Karpas-422 (cell line): ENCODE results near the gene PITPNC1. TPM values are rescaled to one million over a fixed set of nuclear protein-coding genes. Genes with fewer than 3 reads are reported as not detected.
A peak's percentile ranks its signal among the peaks of the same experiment; 100 is the strongest.

Source experiments
- DNase-seq: peaks from one replicate; pipeline ENCODE4 v3.0.0-alpha.2; 2015
- H2AFZ ChIP-seq: fragments of 200-600 bp; sonication (generic); 2 replicates; pipeline ENCODE4 v1.6.1; 2014; ENCODE audit warnings: antibody characterized with exemption, low read length, mixed read lengths
- H3K27ac ChIP-seq: fragments of 200-600 bp; sonication (generic); 2 replicates; pipeline ENCODE4 v1.5.1; 2014; ENCODE audit warnings: mild to moderate bottlenecking, low read length, moderate library complexity
- H3K27me3 ChIP-seq: fragments of 200-600 bp; sonication (generic); 2 replicates; pipeline ENCODE4 v1.6.1; 2014; ENCODE audit warnings: low read length, mixed read lengths
- H3K36me3 ChIP-seq: fragments of 200-600 bp; sonication (generic); 2 replicates; pipeline ENCODE4 v1.6.1; 2014; ENCODE audit warnings: low read length, mixed read lengths; ENCODE audit not compliant: insufficient read depth
- H3K4me1 ChIP-seq: fragments of 200-600 bp; sonication (generic); 2 replicates; pipeline ENCODE4 v1.6.1; 2014; ENCODE audit warnings: mild to moderate bottlenecking, low read length, mixed read lengths
- H3K4me2 ChIP-seq: fragments of 200-600 bp; sonication (generic); 2 replicates; pipeline ENCODE4 v1.6.1; 2014; ENCODE audit warnings: low read length, low read depth, mild to moderate bottlenecking; ENCODE audit not compliant: poor library complexity, severe bottlenecking
- H3K4me3 ChIP-seq: fragments of 200-600 bp; sonication (generic); 2 replicates; pipeline ENCODE4 v1.5.1; 2014; ENCODE audit warnings: mild to moderate bottlenecking, antibody characterized with exemption, low read length, mixed read lengths
- H3K79me2 ChIP-seq: fragments of 200-600 bp; sonication (generic); 2 replicates; pipeline ENCODE4 v1.6.1; 2014; ENCODE audit warnings: mild to moderate bottlenecking, low read length, mixed read lengths
- H3K9ac ChIP-seq: fragments of 200-600 bp; sonication (generic); 2 replicates; pipeline ENCODE4 v1.6.0; 2014; ENCODE audit warnings: low read length
- H3K9me2 ChIP-seq: fragments of 200-600 bp; sonication (generic), shearing (Covaris generic); replicated peaks from 2 replicates; pipeline ENCODE4 v1.6.0; 2014; ENCODE audit warnings: mild to moderate bottlenecking, low read length, moderate library complexity; ENCODE audit not compliant: insufficient read depth
- H3K9me3 ChIP-seq: fragments of 300-700, 200-600 bp; sonication (generic); 2 replicates; pipeline ENCODE4 v1.6.1; 2014; ENCODE audit warnings: low read length, mixed read lengths
- H4K20me1 ChIP-seq: fragments of 200-600 bp; sonication (generic); 2 replicates; pipeline ENCODE4 v1.6.1; 2014; ENCODE audit warnings: mild to moderate bottlenecking, antibody characterized with exemption, low read length, low read depth; ENCODE audit not compliant: insufficient read depth
- total RNA-seq: library from RNA; depleted of rRNA; stranded (reverse); fragments of >200 nt; shearing (Covaris generic); gene quantifications from 2 replicates; pipeline ENCODE4 v1.2.3, GENCODE V29; 2014; ENCODE audit warnings: low replicate concordance

PITPNC1 gene
- total RNA-seq, 1 experiment from 2014 or later, result 3.8 TPM

DNA sequence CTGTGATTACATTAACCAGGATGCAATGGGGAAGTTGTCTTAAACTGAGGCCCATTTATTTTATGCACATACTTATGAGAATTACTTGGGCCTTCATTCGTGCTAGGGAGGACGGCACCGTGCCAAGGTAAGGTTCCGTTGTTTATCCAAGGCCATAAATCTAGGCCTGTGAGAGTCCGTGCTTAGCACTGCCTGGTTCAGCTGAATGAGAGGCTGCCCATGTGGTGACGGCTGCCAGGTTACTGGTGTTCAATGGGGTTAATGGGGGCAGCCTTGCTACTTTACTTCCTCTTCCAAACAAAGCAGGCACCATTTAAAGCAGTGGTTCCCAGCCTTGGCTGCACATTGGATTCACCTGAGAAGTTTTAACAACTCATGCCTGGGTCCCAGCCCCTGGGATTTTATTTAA is 205.6 kb downstream of the PITPNC1 start:
- Histone ChIP-seq H3K27me3 (no peaks in the 10 kb centered on the region), H3K79me2 (no peaks in the 10 kb centered on the region), H3K36me3 (no peaks in the 10 kb centered on the region), H3K4me2 (no peak overlapping the region), H3K9me3 (no peaks in the 10 kb centered on the region), H3K9me2 (no peaks in the 10 kb centered on the region), H4K20me1 (no peaks in the 10 kb centered on the region), H2AFZ (no peak overlapping the region), H3K27ac (no peak overlapping the region), H3K9ac (no peak overlapping the region), H3K4me3 (no peak overlapping the region), H3K4me1 (peaks cover 5% of the 10 kb centered on the region)
- DNase-seq, result no peak

GRCh38 chr17:67585077-67585602 is 208.1 kb downstream of the PITPNC1 start:
- no peak for DNase-seq
- no peaks in the 10 kb centered on the region for H3K79me2 ChIP-seq
- no peaks in the 10 kb centered on the region for H3K9me2 ChIP-seq
- no peaks in the 10 kb centered on the region for H3K36me3 ChIP-seq
- H3K4me2 ChIP-seq, result no peak overlapping the region
- no peak overlapping the region for H3K9ac ChIP-seq
- H2AFZ ChIP-seq, result no peak overlapping the region
- no peaks in the 10 kb centered on the region for H3K9me3 ChIP-seq
- no peak overlapping the region for H3K27ac ChIP-seq
- no peaks in the 10 kb centered on the region for H4K20me1 ChIP-seq
- H3K4me3 ChIP-seq, result no peak overlapping the region
- H3K4me1 ChIP-seq, result no peaks in the 10 kb centered on the region
- no peaks in the 10 kb centered on the region for H3K27me3 ChIP-seq

DNA sequence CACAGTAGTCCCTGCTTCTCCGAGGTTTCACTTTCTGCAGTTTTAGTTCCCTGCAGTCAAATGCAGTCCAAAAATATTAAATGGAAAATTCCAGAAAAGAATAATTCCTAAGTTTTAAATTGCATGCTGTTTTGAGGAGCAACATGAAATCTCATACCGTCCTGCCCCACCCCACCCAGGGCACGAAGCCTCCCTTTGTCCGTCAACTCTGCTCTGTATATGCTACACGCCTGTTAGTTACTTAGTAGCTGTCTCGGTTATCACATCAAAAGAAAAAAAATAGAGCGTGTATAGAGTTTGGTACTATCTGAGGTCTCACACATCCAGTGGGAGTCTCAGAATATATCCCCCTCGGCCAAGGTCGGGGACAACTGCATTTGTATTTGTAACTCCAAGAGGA is 211.2 kb downstream of the PITPNC1 start:
- Histone ChIP-seq H3K9me3 (no peaks in the 10 kb centered on the region), H2AFZ (no peak overlapping the region), H3K4me1 (no peaks in the 10 kb centered on the region), H4K20me1 (no peaks in the 10 kb centered on the region), H3K27ac (no peak overlapping the region), H3K79me2 (no peaks in the 10 kb centered on the region), H3K4me3 (no peak overlapping the region), H3K36me3 (no peaks in the 10 kb centered on the region), H3K9ac (no peak overlapping the region), H3K9me2 (no peaks in the 10 kb centered on the region), H3K4me2 (no peak overlapping the region), H3K27me3 (no peaks in the 10 kb centered on the region)
- no peak for DNase-seq

- Histone ChIP-seq H3K79me2 (no peaks in the 10 kb centered on the region), H3K4me3 (no peak overlapping the region), H4K20me1 (no peaks in the 10 kb centered on the region), H3K9me2 (no peaks in the 10 kb centered on the region), H3K9ac (no peak overlapping the region), H3K4me2 (no peak overlapping the region), H3K4me1 (no peaks in the 10 kb centered on the region), H3K27me3 (no peaks in the 10 kb centered on the region), H3K9me3 (no peaks in the 10 kb centered on the region), H2AFZ (no peak overlapping the region), H3K27ac (no peak overlapping the region), H3K36me3 (no peaks in the 10 kb centered on the region)
- DNase-seq, result no peak
These were observed 217.2 kb downstream of the PITPNC1 start for GRCh38 chr17:67594115-67594880.

GRCh38 chr17:67600408-67600807 is 223.3 kb downstream of the PITPNC1 start:
- Histone ChIP-seq H3K9ac (no peak overlapping the region), H3K27me3 (no peaks in the 10 kb centered on the region), H3K9me3 (no peaks in the 10 kb centered on the region), H3K9me2 (no peaks in the 10 kb centered on the region), H3K36me3 (no peaks in the 10 kb centered on the region), H3K4me3 (no peak overlapping the region), H3K27ac (no peak overlapping the region), H4K20me1 (no peaks in the 10 kb centered on the region), H3K79me2 (no peaks in the 10 kb centered on the region), H3K4me1 (no peaks in the 10 kb centered on the region), H3K4me2 (no peak overlapping the region), H2AFZ (no peak overlapping the region)
- DNase-seq, result no peak

DNA sequence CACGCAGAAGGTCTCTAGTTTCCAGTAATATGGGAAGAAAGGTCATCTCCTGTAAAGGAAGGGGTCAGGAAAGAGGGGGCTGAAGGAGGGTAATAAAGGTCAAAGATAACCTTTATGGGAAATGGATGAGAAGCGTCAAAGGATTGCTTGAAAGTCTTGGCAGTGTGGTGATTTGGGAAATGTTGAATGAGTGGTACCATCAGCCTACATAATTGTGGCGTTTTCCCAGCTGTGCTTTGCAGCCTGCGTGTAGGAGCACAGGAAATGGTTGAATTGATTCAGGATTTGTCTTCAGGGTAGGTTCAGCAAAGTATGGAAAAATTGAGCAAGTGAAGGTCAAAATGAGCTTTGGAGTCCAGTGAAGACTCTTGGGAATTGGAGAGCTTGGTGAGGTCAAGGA is 224.8 kb downstream of the PITPNC1 start:
- no peaks in the 10 kb centered on the region for H3K9me2 ChIP-seq

GRCh38 chr17:67602444-67602843 is 225.4 kb downstream of the PITPNC1 start:
- Histone ChIP-seq H3K9me2 (no peaks in the 10 kb centered on the region), H2AFZ (no peak overlapping the region), H3K4me2 (no peak overlapping the region), H3K79me2 (no peaks in the 10 kb centered on the region), H3K4me1 (no peaks in the 10 kb centered on the region), H3K9me3 (no peaks in the 10 kb centered on the region), H3K27ac (no peak overlapping the region), H3K27me3 (no peaks in the 10 kb centered on the region), H3K9ac (no peak overlapping the region), H4K20me1 (no peaks in the 10 kb centered on the region), H3K36me3 (no peaks in the 10 kb centered on the region), H3K4me3 (no peak overlapping the region)
- DNase-seq, result no peak

More for the DNA sequence above, 224.8 kb downstream of the PITPNC1 start:
- H4K20me1 ChIP-seq, result no peaks in the 10 kb centered on the region
- no peaks in the 10 kb centered on the region for H3K9me3 ChIP-seq
- no peak overlapping the region for H3K27ac ChIP-seq
- no peak overlapping the region for H3K4me3 ChIP-seq
- H3K4me1 ChIP-seq, result no peaks in the 10 kb centered on the region
- H3K36me3 ChIP-seq, result no peaks in the 10 kb centered on the region
- H3K9ac ChIP-seq, result no peak overlapping the region
- DNase-seq, result no peak
- no peak overlapping the region for H2AFZ ChIP-seq
- H3K79me2 ChIP-seq, result no peaks in the 10 kb centered on the region
- no peaks in the 10 kb centered on the region for H3K27me3 ChIP-seq
- H3K4me2 ChIP-seq, result no peak overlapping the region

GRCh38 chr17:67602974-67603373 is 225.9 kb downstream of the PITPNC1 start:
- no peak overlapping the region for H3K27ac ChIP-seq
- H3K4me2 ChIP-seq, result no peak overlapping the region
- no peak overlapping the region for H3K9ac ChIP-seq
- H3K27me3 ChIP-seq, result no peaks in the 10 kb centered on the region
- no peak overlapping the region for H2AFZ ChIP-seq
- H3K4me1 ChIP-seq, result no peaks in the 10 kb centered on the region
- no peaks in the 10 kb centered on the region for H4K20me1 ChIP-seq
- H3K36me3 ChIP-seq, result no peaks in the 10 kb centered on the region
- H3K4me3 ChIP-seq, result no peak overlapping the region
- H3K9me3 ChIP-seq, result no peaks in the 10 kb centered on the region
- no peaks in the 10 kb centered on the region for H3K79me2 ChIP-seq
- peak; percentile 78 for DNase-seq
- no peaks in the 10 kb centered on the region for H3K9me2 ChIP-seq
